Measurements from ENCODE around the gene KRT6A.

KRT6A gene

DNA sequence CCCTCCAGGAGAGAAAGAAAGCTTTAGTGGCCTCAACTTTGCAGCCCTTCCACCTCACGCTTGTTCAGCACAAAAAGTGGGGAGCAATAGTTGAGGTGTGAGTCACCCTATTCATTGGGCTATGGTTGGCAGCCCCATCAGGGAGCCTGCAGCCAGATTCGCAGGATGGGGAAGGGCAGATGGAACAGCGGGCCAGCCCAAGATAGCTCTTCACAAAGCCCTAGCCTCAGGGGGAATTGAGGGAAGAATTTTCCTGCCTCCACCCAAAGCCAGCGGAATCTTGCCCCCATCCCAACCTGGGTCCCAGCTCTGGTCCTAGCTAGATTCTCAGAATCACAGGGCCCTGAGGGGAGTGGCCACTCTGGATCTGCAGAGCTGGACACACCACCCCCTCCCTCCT is 30.8 kb upstream of the KRT6A start:
- H3K27ac Mint-ChIP-seq, result no peak overlapping the region
- H3K27me3 Mint-ChIP-seq (ENCODE audit: low read depth), result peaks cover 12% of the 10 kb centered on the region
- H3K4me3 Mint-ChIP-seq, result no peak overlapping the region
- TF ChIP-seq, protein P1, sequence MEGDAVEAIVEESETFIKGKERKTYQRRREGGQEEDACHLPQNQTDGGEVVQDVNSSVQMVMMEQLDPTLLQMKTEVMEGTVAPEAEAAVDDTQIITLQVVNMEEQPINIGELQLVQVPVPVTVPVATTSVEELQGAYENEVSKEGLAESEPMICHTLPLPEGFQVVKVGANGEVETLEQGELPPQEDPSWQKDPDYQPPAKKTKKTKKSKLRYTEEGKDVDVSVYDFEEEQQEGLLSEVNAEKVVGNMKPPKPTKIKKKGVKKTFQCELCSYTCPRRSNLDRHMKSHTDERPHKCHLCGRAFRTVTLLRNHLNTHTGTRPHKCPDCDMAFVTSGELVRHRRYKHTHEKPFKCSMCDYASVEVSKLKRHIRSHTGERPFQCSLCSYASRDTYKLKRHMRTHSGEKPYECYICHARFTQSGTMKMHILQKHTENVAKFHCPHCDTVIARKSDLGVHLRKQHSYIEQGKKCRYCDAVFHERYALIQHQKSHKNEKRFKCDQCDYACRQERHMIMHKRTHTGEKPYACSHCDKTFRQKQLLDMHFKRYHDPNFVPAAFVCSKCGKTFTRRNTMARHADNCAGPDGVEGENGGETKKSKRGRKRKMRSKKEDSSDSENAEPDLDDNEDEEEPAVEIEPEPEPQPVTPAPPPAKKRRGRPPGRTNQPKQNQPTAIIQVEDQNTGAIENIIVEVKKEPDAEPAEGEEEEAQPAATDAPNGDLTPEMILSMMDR (IDR thresholded peaks at IDR 0.05; ENCODE audit: unreplicated experiment in 3 of 3), result no peak
- no peaks in the 10 kb centered on the region for H3K9me3 Mint-ChIP-seq
- no peaks in the 10 kb centered on the region for H3K4me1 Mint-ChIP-seq
- no peaks in the 10 kb centered on the region for H3K36me3 Mint-ChIP-seq (ENCODE audit: low read depth)

DNA sequence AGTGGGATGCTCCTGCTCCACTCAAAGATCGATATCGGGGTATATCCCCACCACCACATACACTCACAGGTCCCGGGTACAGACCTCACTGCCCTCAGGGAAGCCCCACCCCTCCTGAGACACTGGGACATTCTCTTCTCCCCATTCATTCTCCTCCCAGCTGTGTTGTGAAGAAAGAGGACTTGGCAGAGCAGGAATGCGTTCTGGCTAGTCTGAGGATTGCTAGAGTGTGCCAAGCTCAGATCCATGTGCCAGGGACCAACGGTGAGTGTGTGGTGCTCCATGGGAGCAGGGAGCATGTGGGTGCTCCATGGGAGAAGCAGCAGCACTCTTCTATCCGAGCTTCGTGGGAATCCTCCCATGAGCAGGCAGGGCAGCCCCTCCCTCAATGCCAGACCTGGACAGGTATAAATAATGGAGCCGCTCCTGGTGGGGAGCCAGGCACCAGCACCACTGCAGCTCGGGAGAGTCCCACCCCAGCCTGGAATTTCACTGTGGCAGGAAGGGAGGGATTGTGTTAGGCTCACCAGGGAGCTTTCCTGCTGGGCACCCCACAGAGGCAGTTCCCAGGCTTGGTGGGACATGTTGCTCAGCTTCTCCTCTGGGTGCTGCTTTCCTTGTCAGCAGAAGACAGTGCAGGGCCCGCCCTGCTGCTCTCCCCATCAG is 29.4 kb upstream of the KRT6A start:
- H3K27ac Mint-ChIP-seq, result no peak overlapping the region

DNA sequence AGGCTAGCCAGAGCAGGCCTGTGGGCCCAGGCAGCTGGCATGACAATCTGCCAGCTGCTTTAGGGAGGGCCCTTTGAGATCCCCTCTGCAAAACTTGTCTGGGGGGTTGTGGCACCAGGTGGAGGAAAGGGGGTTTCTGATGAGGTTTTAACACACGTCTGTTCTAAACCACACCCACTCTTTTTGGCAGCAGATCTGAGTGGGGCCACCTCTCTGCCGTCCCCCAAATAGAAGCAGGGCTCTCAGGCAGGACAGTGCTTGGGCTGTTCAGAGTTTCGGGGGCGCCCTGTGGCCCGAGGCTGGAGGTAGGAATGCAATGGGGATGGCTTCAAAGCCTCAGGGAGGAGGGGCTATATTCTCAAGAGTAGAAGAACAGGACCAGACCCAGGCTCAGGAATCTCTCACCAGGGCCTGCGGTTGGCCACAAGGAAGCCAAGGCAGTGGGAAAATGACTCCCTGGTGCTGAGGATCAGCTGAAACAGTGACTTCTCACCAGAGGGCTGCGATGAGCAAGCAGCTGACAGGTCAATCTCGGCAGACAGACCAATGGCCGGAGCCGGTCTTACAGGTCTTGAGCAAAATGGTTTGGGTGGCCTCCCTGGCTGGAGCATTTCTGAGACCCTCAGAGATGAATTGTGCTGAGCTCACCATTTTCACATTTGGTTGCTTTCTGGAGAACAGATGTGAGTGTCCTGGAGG is 28.7 kb upstream of the KRT6A start:
- H3K4me1 Mint-ChIP-seq, result no peaks in the 10 kb centered on the region
- no peak overlapping the region for H3K4me3 Mint-ChIP-seq
- H3K27me3 Mint-ChIP-seq (ENCODE audit: low read depth), result peaks cover 8% of the 10 kb centered on the region
- TF ChIP-seq, protein P1 (IDR thresholded peaks at IDR 0.05; ENCODE audit: unreplicated experiment in 3 of 3), result no peak
- H3K36me3 Mint-ChIP-seq (ENCODE audit: low read depth), result no peaks in the 10 kb centered on the region
- H3K9me3 Mint-ChIP-seq, result no peaks in the 10 kb centered on the region
- H3K27ac Mint-ChIP-seq, result no peak overlapping the region

More for the DNA sequence above, 29.4 kb upstream of the KRT6A start:
- no peaks in the 10 kb centered on the region for H3K9me3 Mint-ChIP-seq
- peaks cover 8% of the 10 kb centered on the region for H3K27me3 Mint-ChIP-seq (ENCODE audit: low read depth)
- no peaks in the 10 kb centered on the region for H3K4me1 Mint-ChIP-seq
- TF ChIP-seq, protein P1 (IDR thresholded peaks at IDR 0.05; ENCODE audit: unreplicated experiment in 3 of 3), result no peak
- no peak overlapping the region for H3K4me3 Mint-ChIP-seq
- H3K36me3 Mint-ChIP-seq (ENCODE audit: low read depth), result no peaks in the 10 kb centered on the region

DNA sequence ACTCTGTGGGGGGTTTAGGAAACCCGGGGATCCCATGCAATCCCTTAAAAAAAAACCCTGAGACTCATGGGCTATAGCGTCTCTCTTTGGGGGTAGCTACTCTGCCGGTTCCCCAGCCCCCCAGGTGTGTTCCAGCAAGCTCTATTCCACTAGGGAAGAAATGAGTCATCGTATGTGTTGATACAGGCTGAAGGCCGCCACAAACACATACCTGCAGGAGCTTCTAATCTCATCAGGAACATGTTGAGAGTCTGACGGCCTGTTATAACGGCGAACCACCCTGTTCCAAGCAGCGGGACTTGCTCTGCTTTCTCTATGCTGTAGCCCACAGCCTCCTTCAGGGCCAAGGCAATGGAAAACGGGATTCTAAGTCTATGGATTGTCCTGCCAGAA is 28.1 kb upstream of the KRT6A start:
- TF ChIP-seq, protein P1 (IDR thresholded peaks at IDR 0.05; ENCODE audit: unreplicated experiment in 3 of 3), result no peak
- H3K9me3 Mint-ChIP-seq, result no peaks in the 10 kb centered on the region
- H3K4me1 Mint-ChIP-seq, result no peaks in the 10 kb centered on the region
- no peak overlapping the region for H3K27ac Mint-ChIP-seq
- peaks cover 8% of the 10 kb centered on the region for H3K27me3 Mint-ChIP-seq (ENCODE audit: low read depth)
- H3K36me3 Mint-ChIP-seq (ENCODE audit: low read depth), result no peaks in the 10 kb centered on the region
- no peak overlapping the region for H3K4me3 Mint-ChIP-seq

GRCh38 chr12:52519826-52520662 is 27.0 kb upstream of the KRT6A start, which contains the start of gene KRT5:
KRT5 (minus strand) TSS chr12:52520394; CDS start chr12:52520296, 98 bp downstream.
- no peak within 1 kb of the TSS for H3K4me3 Mint-ChIP-seq
- peaks cover 11% of the 10 kb centered on the region for H3K27me3 Mint-ChIP-seq (ENCODE audit: low read depth)
- TF ChIP-seq, protein P1 (IDR thresholded peaks at IDR 0.05; ENCODE audit: unreplicated experiment in 3 of 3), result no peak

More at GRCh38 chr12:52519826-52520662, 27.0 kb upstream of the KRT6A start, which contains the start of gene KRT5:
- Mint-ChIP-seq H3K9me3 (no peaks in the 10 kb centered on the region), H3K4me1 (no peaks in the 10 kb centered on the region), H3K36me3 (ENCODE audit: low read depth) (no peaks in the 10 kb centered on the region), H3K27ac (no peak within 1 kb of the TSS)
